HEK293T (cell line): ENCODE results near the gene ATP8A1.

Experiments
- ARNT ChIP-seq: fragments of 450-650 bp; IDR thresholded peaks from 2 replicates; pipeline ENCODE4 v1.6.1; 2017; ENCODE audit warnings: mild to moderate bottlenecking
- HDGF ChIP-seq: fragments of 450-650 bp; IDR thresholded peaks from 2 replicates; pipeline ENCODE4 v1.6.1; 2017; ENCODE audit warnings: antibody characterized with exemption, borderline replicate concordance

GRCh38 chr4:42392436-42392835 is 264.5 kb downstream of the ATP8A1 start:
- no peak for TF ChIP-seq HDGF
- no peak for TF ChIP-seq ARNT
